CD4-positive, alpha-beta memory T cell (primary cell): ENCODE measurements around the gene CDC14A. TPM values are rescaled to one million over a fixed set of nuclear protein-coding genes. Genes with fewer than 3 reads are reported as not detected.
A peak's percentile ranks its signal among the peaks of the same experiment; 100 is the strongest.

ENCODE experiments used
- CTCF ChIA-PET: fragments of 350-600 bp; sonication (Branson Sonifier 250); formaldehyde crosslinking; loops from one replicate; lab custom pipeline; 2021; ENCODE audit warnings: inconsistent platforms; ENCODE audit not compliant: partially characterized antibody; lab: Charles Lee
- POLR2A ChIA-PET: fragments of 350-600 bp; sonication (Branson Sonifier 250); formaldehyde crosslinking; loops from one replicate; lab custom pipeline; 2021; ENCODE audit not compliant: partially characterized antibody; lab: Charles Lee
- DNase-seq, 5 donors: peaks; one replicate each; pipeline versions ENCODE4 v3.0.0 to v3.0.0-alpha.2; 2020 to 2022; ENCODE audit warnings: mixed read lengths in 1 of 5
- H3K27ac ChIP-seq: one replicate; pipeline ENCODE4 v1.7.0; 2013; ENCODE audit warnings: low read depth, low read length
- H3K27me3 ChIP-seq: 2 replicates; pipeline ENCODE4 v1.7.0; 2013; ENCODE audit warnings: mild to moderate bottlenecking, low read length, moderate library complexity; ENCODE audit not compliant: insufficient read depth
- H3K36me3 ChIP-seq: 2 replicates; pipeline ENCODE4 v1.7.0; 2013; ENCODE audit warnings: mild to moderate bottlenecking, low read length, moderate library complexity; ENCODE audit not compliant: insufficient read depth
- H3K4me1 ChIP-seq: 2 replicates; pipeline ENCODE4 v1.7.0; 2013; ENCODE audit warnings: mild to moderate bottlenecking, low read length, moderate library complexity; ENCODE audit not compliant: insufficient read depth
- H3K4me3 ChIP-seq, 2 donors: one replicate each; pipeline ENCODE4 v1.7.0; 2013; ENCODE audit warnings: low read length in 2 of 2, mild to moderate bottlenecking in 1 of 2
- H3K9me3 ChIP-seq, 2 donors: one replicate each; pipeline ENCODE4 v1.7.0; 2013; ENCODE audit warnings: low read length in 2 of 2, control low read depth in 1 of 2; ENCODE audit not compliant: control insufficient read depth in 1 of 2
- H3K27ac Mint-ChIP-seq, 7 donors: one replicate each; pipeline ENCODE4 v1.8.0; 2020 to 2021; ENCODE audit warnings: mixed read lengths in 7 of 7, mild to moderate bottlenecking in 6 of 7, inconsistent platforms in 3 of 7, moderate library complexity in 3 of 7
- H3K27me3 Mint-ChIP-seq, 2 donors: one replicate each; pipeline ENCODE4 v1.8.0; 2020 to 2021; ENCODE audit warnings: mixed read lengths in 2 of 2
- H3K36me3 Mint-ChIP-seq, 2 donors: one replicate each; pipeline ENCODE4 v1.8.0; 2020 to 2021; ENCODE audit warnings: mixed read lengths in 2 of 2, inconsistent platforms in 1 of 2, mild to moderate bottlenecking in 1 of 2
- H3K4me1 Mint-ChIP-seq, 4 donors: one replicate each; pipeline ENCODE4 v1.8.0; 2020 to 2021; ENCODE audit warnings: mixed read lengths in 4 of 4, mild to moderate bottlenecking in 1 of 4
- H3K4me3 Mint-ChIP-seq, 8 donors: one replicate each; pipeline ENCODE4 v1.8.0; 2020 to 2021; ENCODE audit warnings: mixed read lengths in 8 of 8, mild to moderate bottlenecking in 7 of 8, moderate library complexity in 6 of 8, inconsistent platforms in 3 of 8
- H3K9me3 Mint-ChIP-seq, 8 donors: one replicate each; pipeline ENCODE4 v1.8.0; 2020 to 2021; ENCODE audit warnings: mixed read lengths in 8 of 8, mild to moderate bottlenecking in 5 of 8, inconsistent platforms in 3 of 8, moderate library complexity in 1 of 8
- intact Hi-C: fragments of 100-400 bp; cut with micrococcal nuclease; formaldehyde crosslinking; loops from one replicate; pipeline ENCODE4 v1.15.1; 2023
- polyA plus RNA-seq, 2 donors: library from polyadenylated mRNA; unstranded; fragments of 300-500 nt; fragmentation: Illumina TruSeq; gene quantifications; one replicate each; pipeline ENCODE4 v1.2.3, GENCODE V29; 2021
- total RNA-seq, 2 experiments: library from RNA; stranded (reverse); gene quantifications; one replicate each; pipeline ENCODE4 v1.2.3, GENCODE V29; 2021

The CDC14A gene
- total and polyA plus RNA-seq, 4 experiments from 2014 or later, result 37.7 to 119 (median 90.0) TPM

DNA sequence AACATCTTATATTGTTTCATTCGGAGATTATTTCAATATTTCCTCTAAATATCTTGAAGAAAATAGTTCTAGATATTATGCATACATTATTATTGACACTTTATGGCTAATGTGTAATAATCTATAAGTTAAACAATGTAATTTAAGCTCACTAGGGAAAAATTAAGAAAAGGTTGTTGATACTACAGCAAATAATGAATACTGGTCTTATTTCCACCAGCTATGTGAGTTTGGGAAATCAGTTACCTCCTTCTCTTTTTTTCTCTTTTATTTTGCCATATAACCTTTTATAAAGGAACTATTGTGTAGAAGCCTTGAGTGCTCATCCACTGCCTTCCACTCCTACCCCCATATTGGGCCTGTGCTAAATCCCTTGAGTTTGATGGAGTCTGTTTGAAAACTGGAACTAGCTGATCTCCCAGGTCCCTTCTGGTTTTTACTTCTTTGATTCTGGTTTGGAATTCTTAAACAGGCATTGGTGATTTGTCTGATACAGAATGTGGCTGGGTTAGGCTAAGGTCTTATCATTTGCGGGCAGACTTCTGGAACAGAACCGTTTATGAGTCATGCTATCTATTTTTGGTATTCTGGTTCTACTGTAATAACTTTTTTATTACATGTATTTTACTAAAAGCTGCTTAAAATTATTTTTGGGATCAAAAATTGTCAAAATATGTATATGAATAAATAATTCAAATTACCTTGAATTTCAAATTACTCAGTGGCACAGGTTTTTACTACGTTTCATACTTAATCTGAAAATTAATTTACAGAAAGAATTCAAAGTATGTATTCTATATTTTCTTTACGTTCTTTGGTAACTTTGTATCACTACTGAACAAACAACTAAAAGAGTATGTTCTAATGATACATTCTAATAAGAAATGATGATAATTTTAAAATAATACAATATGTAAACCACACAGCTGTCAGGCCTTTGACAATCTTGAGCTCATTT is 5.0 kb upstream of the CDC14A start:
- Mint-ChIP-seq H3K4me1 (peaks cover 4 to 12% (median 5%) of the 10 kb centered on the region in 4 donors), H3K27ac (no peak overlapping the region), H3K36me3 (peaks cover 0 to 11% of the 10 kb centered on the region in 2 donors), H3K9me3 (peaks cover 0 to 5% (median 0%) of the 10 kb centered on the region in 8 donors), H3K27me3 (peaks cover 0 to 2% of the 10 kb centered on the region in 2 donors), H3K4me3 (no peak overlapping the region)
- ChIA-PET POLR2A (interaction anchor here (0.9 to 1.4 kb wide), 5 partner anchors 9 to 100 kb away, joined by 3 read pairs; no protein-coding TSS in a partner anchor), CTCF (interaction anchor here (0.8 to 2.5 kb wide), 4 partner anchors 10 to 117 kb away, joined by 3 to 9 read pairs (median 6); no protein-coding TSS in a partner anchor)
- Histone ChIP-seq H3K4me3 (no peak overlapping the region), H3K9me3 (no peaks in the 10 kb centered on the region), H3K36me3 (no peaks in the 10 kb centered on the region), H3K27me3 (no peaks in the 10 kb centered on the region), H3K27ac (no peak overlapping the region), H3K4me1 (peaks cover 9% of the 10 kb centered on the region)
- intact Hi-C loops, result no loop called here
- no peak for DNase-seq

GRCh38 chr1:100348549-100349144 is 3.7 kb upstream of the CDC14A start:
- peaks cover 4 to 20% (median 5%) of the 10 kb centered on the region in 4 donors for H3K4me1 Mint-ChIP-seq
- Histone ChIP-seq H3K27me3 (no peaks in the 10 kb centered on the region), H3K9me3 (no peaks in the 10 kb centered on the region), H3K27ac (no peak overlapping the region), H3K36me3 (no peaks in the 10 kb centered on the region), H3K4me1 (peaks cover 9% of the 10 kb centered on the region), H3K4me3 (no peak overlapping the region)
- peaks cover 0 to 2% of the 10 kb centered on the region in 2 donors for H3K27me3 Mint-ChIP-seq
- DNase-seq, result no peak
- ChIA-PET CTCF (interaction anchor here (0.8 to 1.2 kb wide), 3 partner anchors 9 to 116 kb away, joined by 3 read pairs; no protein-coding TSS in a partner anchor), POLR2A (interaction anchor here (1.1 to 1.4 kb wide), 2 partner anchors 38 to 52 kb away, joined by 3 read pairs; no protein-coding TSS in a partner anchor)
- H3K4me3 Mint-ChIP-seq, result peak overlapping the region in 1 of 8 donors; percentile 52
- H3K27ac Mint-ChIP-seq, result no peak overlapping the region
- peaks cover 0 to 5% (median 0%) of the 10 kb centered on the region in 8 donors for H3K9me3 Mint-ChIP-seq
- H3K36me3 Mint-ChIP-seq, result peaks cover 7 to 22% of the 10 kb centered on the region in 2 donors
- intact Hi-C loops, result no loop called here

DNA sequence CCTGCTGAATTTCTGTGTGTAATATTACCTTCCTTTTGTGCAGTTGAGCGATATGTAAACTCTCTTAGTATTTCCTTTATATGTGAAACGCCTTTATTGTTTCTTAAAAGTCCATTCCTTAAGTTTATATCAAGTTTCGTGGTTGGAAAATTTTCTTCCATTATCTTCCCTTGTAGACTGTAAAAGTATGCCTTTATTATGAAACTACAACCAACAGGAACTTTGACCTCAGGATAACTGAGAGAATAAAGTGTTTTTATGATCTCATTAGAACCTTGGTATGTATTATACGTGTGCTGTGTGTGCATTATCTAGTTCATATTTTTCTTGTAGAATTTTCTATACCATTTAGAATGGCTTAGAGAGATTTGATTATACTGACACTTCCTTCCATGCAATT is 3.1 kb upstream of the CDC14A start:
- no peak for DNase-seq
- no peak overlapping the region for H3K27ac ChIP-seq
- Mint-ChIP-seq H3K36me3 (peaks cover 13 to 28% of the 10 kb centered on the region in 2 donors), H3K27ac (peak overlapping the region in 3 of 7 donors; percentile 2 to 21 (median 2)), H3K4me3 (no peak overlapping the region), H3K9me3 (peaks cover 0 to 5% (median 0%) of the 10 kb centered on the region in 8 donors), H3K4me1 (peaks cover 4 to 26% (median 6%) of the 10 kb centered on the region in 4 donors), H3K27me3 (peaks cover 0 to 2% of the 10 kb centered on the region in 2 donors)
- no peaks in the 10 kb centered on the region for H3K27me3 ChIP-seq
- H3K4me3 ChIP-seq, result no peak overlapping the region
- ChIA-PET POLR2A (interaction anchor here (0.7 kb wide), 1 partner anchor 49 kb away, joined by 3 read pairs; no protein-coding TSS in a partner anchor), CTCF (interaction anchor here (1.1 to 1.2 kb wide), 3 partner anchors 85 to 110 kb away, joined by 3 to 4 read pairs (median 3); no protein-coding TSS in a partner anchor)
- no peaks in the 10 kb centered on the region for H3K9me3 ChIP-seq
- intact Hi-C loops, result no loop called here
- peaks cover 9% of the 10 kb centered on the region for H3K4me1 ChIP-seq
- H3K36me3 ChIP-seq, result no peaks in the 10 kb centered on the region

DNA sequence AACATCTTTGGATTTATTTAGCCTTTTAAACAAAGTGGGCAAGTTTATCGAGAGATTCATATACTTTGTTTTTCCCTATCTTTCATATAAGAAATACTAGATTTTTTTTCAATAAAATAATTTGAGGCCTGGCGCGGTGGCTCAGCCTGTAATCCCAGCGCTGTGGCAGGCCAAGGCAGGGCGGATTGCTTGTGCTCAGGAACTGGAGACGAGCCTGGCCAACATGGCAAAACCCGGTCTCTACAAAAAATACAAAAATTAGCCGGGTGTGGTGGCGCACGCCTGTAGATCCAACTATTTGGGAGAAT is 1.6 kb upstream of the CDC14A start:
- ChIA-PET CTCF (interaction anchor here (1.3 to 5.2 kb wide), 8 partner anchors 45 to 110 kb away, joined by 3 to 57 read pairs (median 22); partner anchors contain the start of gene RTCA), POLR2A (interaction anchor here (1.1 to 11.1 kb wide), 16 partner anchors 14 to 107 kb away, joined by 3 to 283 read pairs (median 44); partner anchors contain the start of genes DBT and RTCA)
- Histone ChIP-seq H3K4me3 (peak overlapping the region; percentile 89 to 94), H3K4me1 (peaks cover 20% of the 10 kb centered on the region), H3K27ac (peak overlapping the region; percentile 85), H3K9me3 (no peaks in the 10 kb centered on the region), H3K27me3 (no peaks in the 10 kb centered on the region), H3K36me3 (peaks cover 3% of the 10 kb centered on the region)
- Mint-ChIP-seq H3K27ac (peak overlapping the region; percentile 95 to 100 (median 99)), H3K36me3 (peaks cover 28 to 43% of the 10 kb centered on the region in 2 donors), H3K27me3 (peaks cover 0 to 2% of the 10 kb centered on the region in 2 donors), H3K4me1 (peaks cover 15 to 41% (median 20%) of the 10 kb centered on the region in 4 donors), H3K4me3 (peak overlapping the region; percentile 90 to 100 (median 99)), H3K9me3 (peaks cover 0 to 5% (median 0%) of the 10 kb centered on the region in 8 donors)
- intact Hi-C loops, result loop anchor here (1.0 to 5.0 kb wide), 7 partner anchors 58 to 545 kb away; partner anchors contain the start of genes AGL, DBT and RTCA
- no peak for DNase-seq

- no peaks in the 10 kb centered on the region for H3K27me3 ChIP-seq
- peak overlapping the region; percentile 90 to 100 (median 99) for H3K4me3 Mint-ChIP-seq
- no peaks in the 10 kb centered on the region for H3K9me3 ChIP-seq
- H3K36me3 ChIP-seq, result peaks cover 9% of the 10 kb centered on the region
- peak; percentile 88 to 95 (median 89) for DNase-seq
- H3K27ac ChIP-seq, result peak overlapping the region; percentile 85
- peaks cover 21 to 46% (median 25%) of the 10 kb centered on the region in 4 donors for H3K4me1 Mint-ChIP-seq
- H3K4me3 ChIP-seq, result peak overlapping the region; percentile 89 to 94
- peaks cover 26% of the 10 kb centered on the region for H3K4me1 ChIP-seq
- ChIA-PET CTCF (interaction anchor here (0.7 to 5.2 kb wide), 12 partner anchors 44 to 118 kb away, joined by 3 to 57 read pairs (median 7); partner anchors contain the start of gene RTCA), POLR2A (interaction anchor here (1.1 to 11.1 kb wide), 23 partner anchors 13 to 314 kb away, joined by 3 to 283 read pairs (median 20); partner anchors contain the start of genes DBT, RTCA, SASS6 and TRMT13)
- H3K27ac Mint-ChIP-seq, result peak overlapping the region; percentile 95 to 100 (median 99)
- H3K36me3 Mint-ChIP-seq, result peaks cover 34 to 48% of the 10 kb centered on the region in 2 donors
- peaks cover 0 to 2% of the 10 kb centered on the region in 2 donors for H3K27me3 Mint-ChIP-seq
- peaks cover 0 to 5% (median 0%) of the 10 kb centered on the region in 8 donors for H3K9me3 Mint-ChIP-seq
- intact Hi-C loops, result loop anchor here (1.0 to 5.0 kb wide), 7 partner anchors 59 to 544 kb away; partner anchors contain the start of genes AGL, DBT and RTCA
These were observed 1.0 kb upstream of the CDC14A start for GRCh38 chr1:100351095-100351887.
